RWPE2 (cell line): Measurements from ENCODE around the gene GDE1.

Experiments used
- ATAC-seq: fragments of 200-7000 bp; cut with Tn5 transposase; 3 replicates; pipeline ENCODE4 v1.9.1; 2021; ENCODE audit warnings: low read depth
- DNase-seq: peaks from one replicate; pipeline ENCODE4 v3.0.0-alpha.2; 2020; ENCODE audit warnings: low spot score
- H3K27ac ChIP-seq: fragments of 450-650 bp; 2 replicates; pipeline ENCODE4 v1.5.1; 2017; ENCODE audit warnings: mild to moderate bottlenecking; ENCODE audit not compliant: poor library complexity, severe bottlenecking
- H3K27me3 ChIP-seq: fragments of 250-450 bp; sonication (Bioruptor Pico); 2 replicates; pipeline ENCODE4 v1.5.1; 2021; ENCODE audit warnings: mild to moderate bottlenecking, moderate library complexity; ENCODE audit not compliant: insufficient read depth, poor library complexity, severe bottlenecking
- H3K36me3 ChIP-seq: fragments of 250-450 bp; sonication (Bioruptor Pico); 2 replicates; pipeline ENCODE4 v1.5.1; 2020; ENCODE audit warnings: low read depth, mild to moderate bottlenecking, moderate library complexity
- H3K4me1 ChIP-seq: fragments of 250-450 bp; sonication (Bioruptor Pico); 2 replicates; pipeline ENCODE4 v1.5.1; 2021; ENCODE audit warnings: mild to moderate bottlenecking, moderate library complexity; ENCODE audit not compliant: insufficient read depth, poor library complexity, severe bottlenecking
- H3K4me3 ChIP-seq: fragments of 250-450 bp; sonication (Bioruptor Pico); 2 replicates; pipeline ENCODE4 v1.5.1; 2021; ENCODE audit warnings: mild to moderate bottlenecking, moderate library complexity; ENCODE audit not compliant: severe bottlenecking
- H3K9me3 ChIP-seq: fragments of 250-450 bp; sonication (Bioruptor Pico); 2 replicates; pipeline ENCODE4 v1.5.1; 2021; ENCODE audit warnings: mild to moderate bottlenecking, moderate library complexity; ENCODE audit not compliant: severe bottlenecking
- TF ChIP-seq, protein P1 (sequence below): fragments of 450-650 bp; IDR thresholded peaks from one replicate; pipeline ENCODE4 v1.5.1; 2017; ENCODE audit warnings: mild to moderate bottlenecking, moderate library complexity; ENCODE audit not compliant: poor library complexity, severe bottlenecking

Gene GDE1

DNA sequence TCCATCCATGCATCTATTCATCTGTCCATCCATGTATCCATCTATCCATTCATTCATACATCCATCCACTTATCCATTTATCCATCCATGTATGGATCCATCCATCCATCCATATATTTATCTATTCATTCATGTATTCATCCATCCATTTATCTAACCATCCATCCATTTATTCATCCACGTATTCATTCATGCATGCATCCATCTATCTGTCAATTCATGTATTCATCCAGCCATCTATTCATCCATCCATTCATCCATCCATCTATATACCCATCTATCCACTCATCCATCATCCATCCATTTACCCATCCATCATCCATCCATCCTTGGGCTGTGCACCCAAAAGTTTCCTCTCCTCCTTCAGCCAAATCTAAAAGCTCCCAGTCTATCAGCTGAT lies 43.4 kb downstream of the GDE1 start:
- H3K36me3 ChIP-seq: 0 out of 2 replicates have a peak, but pooled peaks cover 3% of the 10 kb centered on the region
- no peak overlapping the region for H3K27ac ChIP-seq
- ATAC-seq: no peak
- no peaks in the 10 kb centered on the region for H3K27me3 ChIP-seq
- TF ChIP-seq, protein P1, sequence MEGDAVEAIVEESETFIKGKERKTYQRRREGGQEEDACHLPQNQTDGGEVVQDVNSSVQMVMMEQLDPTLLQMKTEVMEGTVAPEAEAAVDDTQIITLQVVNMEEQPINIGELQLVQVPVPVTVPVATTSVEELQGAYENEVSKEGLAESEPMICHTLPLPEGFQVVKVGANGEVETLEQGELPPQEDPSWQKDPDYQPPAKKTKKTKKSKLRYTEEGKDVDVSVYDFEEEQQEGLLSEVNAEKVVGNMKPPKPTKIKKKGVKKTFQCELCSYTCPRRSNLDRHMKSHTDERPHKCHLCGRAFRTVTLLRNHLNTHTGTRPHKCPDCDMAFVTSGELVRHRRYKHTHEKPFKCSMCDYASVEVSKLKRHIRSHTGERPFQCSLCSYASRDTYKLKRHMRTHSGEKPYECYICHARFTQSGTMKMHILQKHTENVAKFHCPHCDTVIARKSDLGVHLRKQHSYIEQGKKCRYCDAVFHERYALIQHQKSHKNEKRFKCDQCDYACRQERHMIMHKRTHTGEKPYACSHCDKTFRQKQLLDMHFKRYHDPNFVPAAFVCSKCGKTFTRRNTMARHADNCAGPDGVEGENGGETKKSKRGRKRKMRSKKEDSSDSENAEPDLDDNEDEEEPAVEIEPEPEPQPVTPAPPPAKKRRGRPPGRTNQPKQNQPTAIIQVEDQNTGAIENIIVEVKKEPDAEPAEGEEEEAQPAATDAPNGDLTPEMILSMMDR: no peak
- DNase-seq: no peak
- H3K4me3 ChIP-seq: no peak overlapping the region
- no peaks in the 10 kb centered on the region for H3K9me3 ChIP-seq
- no peaks in the 10 kb centered on the region for H3K4me1 ChIP-seq

DNA sequence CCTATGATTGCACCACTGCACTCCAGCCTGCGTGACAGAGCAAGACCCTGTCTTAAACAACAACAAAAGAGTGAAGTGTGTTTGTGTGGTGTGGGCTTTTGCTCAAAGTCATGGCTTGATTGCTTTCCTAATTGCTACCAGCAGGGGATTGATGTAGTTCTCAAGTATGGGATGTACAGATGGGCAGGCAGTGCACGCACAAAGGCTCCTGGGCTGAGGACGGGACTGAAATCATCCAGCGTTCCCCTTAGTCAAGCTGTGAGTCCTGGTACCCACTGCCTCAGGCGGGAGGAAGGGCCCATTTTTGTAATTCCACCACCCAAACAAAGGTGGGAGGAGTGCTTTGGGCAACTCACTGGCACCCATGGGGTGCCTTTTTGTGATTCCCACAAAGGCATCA lies 47.3 kb downstream of the GDE1 start:
- H3K27ac ChIP-seq: no peak overlapping the region
- no peaks in the 10 kb centered on the region for H3K4me1 ChIP-seq
- no peaks in the 10 kb centered on the region for H3K36me3 ChIP-seq
- no peaks in the 10 kb centered on the region for H3K27me3 ChIP-seq
- TF ChIP-seq, protein P1: no peak
- H3K4me3 ChIP-seq: no peak overlapping the region
- DNase-seq (no peak), ATAC-seq (no peak)
- no peaks in the 10 kb centered on the region for H3K9me3 ChIP-seq

DNA sequence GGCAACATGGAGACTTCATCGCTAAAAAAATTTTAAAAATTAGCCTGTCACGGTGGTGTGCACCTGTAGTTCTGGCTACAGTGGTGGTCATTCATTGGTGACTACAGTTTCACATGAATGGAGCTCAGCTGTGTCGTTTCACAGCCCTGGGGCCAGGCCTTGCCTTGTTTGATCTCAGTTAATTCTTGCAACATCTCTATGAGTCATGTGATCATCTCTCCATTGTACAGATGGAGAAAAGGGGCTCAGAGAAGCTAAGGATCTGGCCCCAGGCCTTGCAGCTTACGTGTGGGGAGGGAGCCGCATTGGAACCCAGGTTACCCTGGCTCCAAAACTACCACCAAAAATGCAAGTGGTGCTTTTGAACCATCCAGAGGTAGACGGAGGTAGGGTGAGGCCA lies 49.4 kb downstream of the GDE1 start:
- TF ChIP-seq, protein P1: no peak
- no peaks in the 10 kb centered on the region for H3K36me3 ChIP-seq
- H3K9me3 ChIP-seq: no peaks in the 10 kb centered on the region
- no peak overlapping the region for H3K27ac ChIP-seq
- H3K4me3 ChIP-seq: no peak overlapping the region
- no peaks in the 10 kb centered on the region for H3K4me1 ChIP-seq
- ATAC-seq (no peak), DNase-seq (no peak)
- no peaks in the 10 kb centered on the region for H3K27me3 ChIP-seq

DNA sequence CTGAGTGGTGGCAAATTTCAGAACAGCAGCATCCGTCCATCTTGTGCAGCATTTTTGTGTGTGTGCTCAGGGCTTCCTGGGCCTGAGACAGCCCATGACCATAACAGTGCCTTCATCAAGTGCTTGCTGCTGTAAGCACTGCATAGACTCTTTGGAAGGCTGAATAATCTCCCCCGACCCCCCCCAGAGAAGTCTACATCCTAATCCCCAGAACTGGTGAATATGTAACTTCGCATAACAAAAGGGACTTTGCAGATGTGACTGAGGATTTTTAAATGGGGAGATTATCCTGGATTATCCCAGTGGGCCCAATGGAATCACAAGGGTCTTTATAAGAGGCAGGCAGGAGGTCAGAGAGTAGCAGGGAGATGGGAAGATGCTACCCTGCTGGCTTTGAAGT lies 53.6 kb downstream of the GDE1 start:
- Histone ChIP-seq H3K27me3 (no peaks in the 10 kb centered on the region), H3K36me3 (no peaks in the 10 kb centered on the region), H3K4me1 (no peaks in the 10 kb centered on the region), H3K9me3 (no peaks in the 10 kb centered on the region), H3K4me3 (no peak overlapping the region), H3K27ac (no peak overlapping the region)
- ATAC-seq (no peak), DNase-seq (no peak)
- TF ChIP-seq, protein P1: no peak

DNA sequence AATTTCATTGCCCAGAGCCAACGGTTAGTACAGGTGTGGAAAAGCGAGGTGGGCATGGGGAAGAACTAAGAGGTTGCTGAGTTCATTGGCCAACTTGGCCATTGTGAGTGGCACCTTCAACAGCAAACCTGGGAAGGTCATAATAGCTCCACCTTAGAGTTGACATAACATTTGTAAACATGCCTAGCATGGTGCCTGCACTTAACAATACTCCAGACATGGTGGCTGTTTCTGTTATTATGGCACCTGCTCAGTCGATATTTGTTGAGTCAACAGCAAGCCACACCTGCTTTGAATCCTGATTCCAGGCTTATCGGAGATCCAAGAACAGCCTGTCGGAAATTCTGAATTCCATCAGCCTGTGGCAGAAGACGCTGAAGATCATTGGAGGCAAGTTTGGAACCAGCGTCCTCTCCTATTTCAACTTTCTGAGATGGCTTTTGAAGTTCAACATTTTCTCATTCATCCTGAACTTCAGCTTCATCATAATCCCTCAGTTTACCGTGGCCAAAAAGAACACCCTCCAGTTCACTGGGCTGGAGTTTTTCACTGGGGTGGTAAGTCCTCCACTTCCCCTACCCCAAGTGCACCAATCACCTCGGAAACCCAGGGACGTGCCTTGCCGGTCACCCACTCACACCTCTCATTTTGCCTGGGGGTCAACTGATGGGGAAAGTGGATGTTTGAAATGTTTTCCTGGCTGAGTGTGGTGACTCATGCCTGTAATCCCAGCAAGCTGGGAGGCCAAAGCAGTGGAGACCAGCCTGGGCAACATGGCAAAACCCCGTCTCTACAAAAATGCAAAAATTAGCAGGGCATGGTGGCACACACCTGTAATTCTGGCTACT lies 58.2 kb downstream of the GDE1 start:
- no peaks in the 10 kb centered on the region for H3K36me3 ChIP-seq
- TF ChIP-seq, protein P1: no peak
- H3K9me3 ChIP-seq: no peaks in the 10 kb centered on the region
- H3K27ac ChIP-seq: no peak overlapping the region
- no peaks in the 10 kb centered on the region for H3K4me1 ChIP-seq
- H3K27me3 ChIP-seq: no peaks in the 10 kb centered on the region
- peak; percentile 40; the same call in 2 of the 3 replicates for ATAC-seq
- no peak for DNase-seq
- H3K4me3 ChIP-seq: no peak overlapping the region
